Cardiac muscle cell (in vitro differentiated cells and primary cell): ENCODE measurements around the gene SELENOH. TPM values are rescaled to one million over a fixed set of nuclear protein-coding genes. Genes with fewer than 3 reads are reported as not detected.

Experiments used
- DNase-seq, 2 donors: peaks; one replicate each; pipeline versions ENCODE4 v3.0.0 to v3.0.0-alpha.2; 2010 to 2017; ENCODE audit warnings: low read depth in 1 of 2, low spot score in 1 of 2
- H3K27ac ChIP-seq: fragments of 200-600 bp; sonication (generic); 2 replicates; pipeline ENCODE4 v1.5.1; 2016
- H3K27me3 ChIP-seq: fragments of 200-600 bp; sonication (generic); 2 replicates; pipeline ENCODE4 v1.6.0; 2016; ENCODE audit warnings: control low read depth
- H3K36me3 ChIP-seq: fragments of 200-600 bp; sonication (generic); 2 replicates; pipeline ENCODE4 v1.5.1; 2016; ENCODE audit warnings: control low read depth
- H3K4me1 ChIP-seq: fragments of 200-600 bp; sonication (generic); 2 replicates; pipeline ENCODE4 v1.8.1; 2017; ENCODE audit warnings: low read depth, mild to moderate bottlenecking, mixed run types
- H3K4me3 ChIP-seq: fragments of 200-600 bp; sonication (generic); 2 replicates; pipeline ENCODE4 v1.5.1; 2016; ENCODE audit warnings: mild to moderate bottlenecking
- H3K9me3 ChIP-seq: fragments of 200-600 bp; sonication (generic); 2 replicates; pipeline ENCODE4 v1.5.1; 2017; ENCODE audit warnings: low read depth, mild to moderate bottlenecking, control low read depth
- polyA plus RNA-seq: library from polyadenylated mRNA; unstranded; fragments of >200 nt; fragmentation: Nextera tagmentation; extraction: Ambion mirVana; gene quantifications from 2 replicates; pipeline ENCODE4 v1.2.1, GENCODE V29; 2016
- total RNA-seq: library from RNA; depleted of rRNA; stranded (reverse); fragments of >200 nt; gene quantifications from 2 replicates; pipeline ENCODE4 v1.2.3, GENCODE V29; 2016
- TF ChIP-seq, protein P1 (sequence below): IDR thresholded peaks from 2 replicates; pipeline ENCODE4 v1.5.1; 2012; ENCODE audit warnings: low read depth, mild to moderate bottlenecking, low read length

The SELENOH gene
- total and polyA plus RNA-seq, 2 experiments from 2014 or later: 289 to 311 TPM

DNA sequence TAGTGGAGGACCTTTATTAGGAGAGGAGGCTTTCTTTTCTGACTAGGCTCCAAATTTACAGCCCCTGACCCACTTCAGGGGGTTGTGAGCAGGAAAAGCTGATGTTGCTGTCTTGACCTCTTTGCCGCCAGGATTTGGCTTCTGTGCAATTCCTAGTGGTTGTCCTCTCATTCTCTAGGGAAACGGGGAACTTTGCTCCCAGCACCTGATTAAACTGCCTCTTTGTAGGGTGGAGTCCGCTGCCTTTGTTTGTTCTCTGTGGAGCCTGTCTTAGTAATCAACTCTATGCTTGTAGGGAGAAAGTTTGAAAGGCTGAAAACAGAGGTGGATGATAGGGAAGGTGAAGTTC, 36.7 kb downstream of the SELENOH start:
- H3K9me3 ChIP-seq: no peaks in the 10 kb centered on the region
- H3K27me3 ChIP-seq: no peaks in the 10 kb centered on the region
- peaks cover 85% of the 10 kb centered on the region for H3K4me1 ChIP-seq
- H3K4me3 ChIP-seq: peak overlapping the region; percentile 12
- H3K27ac ChIP-seq: peak overlapping the region; percentile 100
- TF ChIP-seq, protein P1, sequence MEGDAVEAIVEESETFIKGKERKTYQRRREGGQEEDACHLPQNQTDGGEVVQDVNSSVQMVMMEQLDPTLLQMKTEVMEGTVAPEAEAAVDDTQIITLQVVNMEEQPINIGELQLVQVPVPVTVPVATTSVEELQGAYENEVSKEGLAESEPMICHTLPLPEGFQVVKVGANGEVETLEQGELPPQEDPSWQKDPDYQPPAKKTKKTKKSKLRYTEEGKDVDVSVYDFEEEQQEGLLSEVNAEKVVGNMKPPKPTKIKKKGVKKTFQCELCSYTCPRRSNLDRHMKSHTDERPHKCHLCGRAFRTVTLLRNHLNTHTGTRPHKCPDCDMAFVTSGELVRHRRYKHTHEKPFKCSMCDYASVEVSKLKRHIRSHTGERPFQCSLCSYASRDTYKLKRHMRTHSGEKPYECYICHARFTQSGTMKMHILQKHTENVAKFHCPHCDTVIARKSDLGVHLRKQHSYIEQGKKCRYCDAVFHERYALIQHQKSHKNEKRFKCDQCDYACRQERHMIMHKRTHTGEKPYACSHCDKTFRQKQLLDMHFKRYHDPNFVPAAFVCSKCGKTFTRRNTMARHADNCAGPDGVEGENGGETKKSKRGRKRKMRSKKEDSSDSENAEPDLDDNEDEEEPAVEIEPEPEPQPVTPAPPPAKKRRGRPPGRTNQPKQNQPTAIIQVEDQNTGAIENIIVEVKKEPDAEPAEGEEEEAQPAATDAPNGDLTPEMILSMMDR: no peak
- peak in 1 of 2 donors; percentile 46 for DNase-seq
- H3K36me3 ChIP-seq: no peaks in the 10 kb centered on the region

GRCh38 chr11:57778318-57779037, 37.2 kb downstream of the SELENOH start:
- TF ChIP-seq, protein P1: no peak

DNA sequence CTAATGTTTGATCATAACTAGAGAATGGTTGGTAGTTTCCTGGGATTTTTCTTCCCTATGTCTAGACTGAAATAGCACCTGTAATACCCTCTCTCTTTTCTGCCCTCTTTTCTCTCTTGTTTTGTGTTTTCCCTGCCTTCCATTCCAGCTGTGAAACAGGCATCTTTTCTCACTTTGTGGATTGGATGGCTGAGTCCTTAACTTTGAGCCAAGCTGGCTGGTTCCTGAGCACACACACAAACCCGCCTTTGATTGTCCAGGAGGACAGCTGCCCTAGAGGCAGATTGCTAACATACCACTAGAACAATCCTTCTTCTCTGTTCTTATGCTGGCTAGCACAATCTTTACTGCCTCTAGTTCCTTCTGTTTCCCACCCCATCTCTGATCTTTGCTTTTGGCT, 38.0 kb downstream of the SELENOH start:
- Histone ChIP-seq H3K27ac (peak overlapping the region; percentile 100), H3K4me3 (peak overlapping the region; percentile 21), H3K27me3 (no peaks in the 10 kb centered on the region), H3K9me3 (no peaks in the 10 kb centered on the region), H3K4me1 (peaks cover 78% of the 10 kb centered on the region), H3K36me3 (no peaks in the 10 kb centered on the region)
- TF ChIP-seq, protein P1: no peak
- peak; percentile 56 to 79 for DNase-seq

More at GRCh38 chr11:57778318-57779037, 37.2 kb downstream of the SELENOH start:
- H3K27me3 ChIP-seq: no peaks in the 10 kb centered on the region
- H3K36me3 ChIP-seq: no peaks in the 10 kb centered on the region
- H3K9me3 ChIP-seq: no peaks in the 10 kb centered on the region
- DNase-seq: peak; percentile 97 to 100
- H3K4me1 ChIP-seq: peaks cover 85% of the 10 kb centered on the region
- peak overlapping the region; percentile 21 for H3K4me3 ChIP-seq
- peak overlapping the region; percentile 100 for H3K27ac ChIP-seq

DNA sequence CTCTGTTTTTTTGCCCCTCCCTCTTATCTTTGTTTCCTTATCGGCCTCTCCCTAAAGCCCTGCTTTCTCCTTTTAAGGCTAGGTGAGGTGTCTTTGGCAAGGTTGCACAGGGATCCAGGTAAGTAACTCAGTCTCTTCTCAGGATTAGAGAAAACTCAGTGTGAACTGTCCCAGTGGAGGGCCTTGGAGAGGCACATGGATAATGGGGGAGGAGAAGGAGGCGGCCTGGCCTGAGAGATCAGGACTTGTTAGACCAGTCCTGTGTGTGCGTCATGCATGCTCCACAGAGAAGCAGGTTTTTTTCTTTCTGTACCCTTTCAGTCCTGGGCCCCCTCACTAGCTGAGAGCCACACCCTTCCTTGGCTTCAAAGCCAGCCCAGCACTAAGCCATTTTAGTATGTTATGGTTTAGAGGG, 40.2 kb downstream of the SELENOH start:
- Histone ChIP-seq H3K4me1 (peaks cover 57% of the 10 kb centered on the region), H3K4me3 (no peak overlapping the region), H3K36me3 (no peaks in the 10 kb centered on the region), H3K27me3 (no peaks in the 10 kb centered on the region), H3K27ac (peak overlapping the region; percentile 100), H3K9me3 (no peaks in the 10 kb centered on the region)
- DNase-seq: peak in 1 of 2 donors; percentile 62
- TF ChIP-seq, protein P1: no peak

DNA sequence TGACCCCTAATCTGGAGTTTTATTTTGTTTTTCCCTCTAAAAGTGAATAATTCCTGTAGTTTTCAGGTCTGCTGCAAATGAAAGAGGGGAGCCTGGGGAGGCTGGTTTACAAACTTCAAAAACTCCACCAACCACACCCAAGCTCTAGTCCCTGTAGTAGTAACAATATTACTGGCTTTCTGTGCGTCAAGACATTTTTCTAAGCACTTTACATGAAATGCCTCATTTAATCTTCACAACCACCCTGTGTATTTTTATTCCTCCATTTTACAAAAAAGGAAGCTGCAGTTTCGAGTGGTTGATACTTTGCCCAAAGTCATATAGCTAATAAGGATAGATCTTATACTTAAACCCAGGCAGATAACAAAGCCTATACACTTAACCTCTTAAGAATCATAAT, 43.8 kb downstream of the SELENOH start:
- H3K4me1 ChIP-seq: peaks cover 48% of the 10 kb centered on the region
- TF ChIP-seq, protein P1: no peak
- H3K27ac ChIP-seq: no peak overlapping the region
- no peaks in the 10 kb centered on the region for H3K27me3 ChIP-seq
- no peaks in the 10 kb centered on the region for H3K36me3 ChIP-seq
- DNase-seq: no peak
- no peaks in the 10 kb centered on the region for H3K9me3 ChIP-seq
- H3K4me3 ChIP-seq: no peak overlapping the region
